PC-9 (cell line): ENCODE results near the gene HSP90AB1. TPM values are rescaled to one million over a fixed set of nuclear protein-coding genes. Genes with fewer than 3 reads are reported as not detected.

ENCODE experiments used
- BruUV-seq: library from RNA; stranded (reverse); fragments of 400-500 nt; replicated peaks from 2 replicates; lab custom pipeline; 2021; lab: Mats Ljungman, UMichigan
- CTCF ChIA-PET: fragments of 300-600 bp; sonication (Branson Sonifier 250); formaldehyde crosslinking; loops from one replicate; lab custom pipeline; 2022; ENCODE audit warnings: antibody characterized with exemption; lab: Charles Lee
- POLR2A ChIA-PET: fragments of 300-600 bp; sonication (Branson Sonifier 250); formaldehyde crosslinking; loops from one replicate; lab custom pipeline; 2022; ENCODE audit warnings: antibody characterized with exemption; ENCODE audit not compliant: unreplicated experiment; lab: Charles Lee
- DNase-seq, 2 experiments: peaks; one replicate each; pipeline versions ENCODE4 v3.0.0 to v3.0.0-alpha.2; 2015 to 2022; ENCODE audit warnings: mixed read lengths in 1 of 2
- H2AFZ ChIP-seq: fragments of 200-600 bp; sonication (generic); 2 replicates; pipeline ENCODE4 v1.8.1; 2017; ENCODE audit warnings: antibody characterized with exemption
- H3F3A ChIP-seq: fragments of 200-600 bp; sonication (generic); 2 replicates; pipeline ENCODE4 v1.8.1; 2017; ENCODE audit warnings: antibody characterized with exemption, mild to moderate bottlenecking, low read depth; ENCODE audit not compliant: insufficient read depth
- H3K27ac ChIP-seq: fragments of 200-600 bp; sonication (generic); 2 replicates; pipeline ENCODE4 v1.6.1; 2016; ENCODE audit warnings: mixed run types
- H3K27me3 ChIP-seq: fragments of 200-600 bp; sonication (generic); 2 replicates; pipeline ENCODE4 v1.6.1; 2016; ENCODE audit warnings: low read depth, mixed run types; ENCODE audit not compliant: insufficient read depth
- H3K36me3 ChIP-seq: fragments of 200-600 bp; sonication (generic); 2 replicates; pipeline ENCODE4 v1.6.1; 2016; ENCODE audit warnings: low read depth, mixed run types
- H3K4me1 ChIP-seq: fragments of 200-600 bp; sonication (generic); replicated peaks from 2 replicates; pipeline ENCODE4 v1.6.1; 2016; ENCODE audit warnings: mixed run types; ENCODE audit not compliant: insufficient read depth
- H3K4me2 ChIP-seq: fragments of 200-600 bp; sonication (generic); 2 replicates; pipeline ENCODE4 v1.6.1; 2017; ENCODE audit warnings: mixed run types
- H3K4me3 ChIP-seq: fragments of 200-600 bp; sonication (generic); 2 replicates; pipeline ENCODE4 v1.6.1; 2016; ENCODE audit warnings: mixed run types
- H3K79me2 ChIP-seq: fragments of 200-600 bp; sonication (generic); 2 replicates; pipeline ENCODE4 v1.6.1; 2017; ENCODE audit warnings: low read depth, mixed run types
- H3K9me2 ChIP-seq: fragments of 200-600 bp; sonication (generic); 2 replicates; pipeline ENCODE4 v1.8.1; 2017; ENCODE audit warnings: mild to moderate bottlenecking; ENCODE audit not compliant: insufficient read depth
- H3K9me3 ChIP-seq: fragments of 200-600 bp; sonication (generic); 2 replicates; pipeline ENCODE4 v1.8.1; 2016; ENCODE audit warnings: low read depth; ENCODE audit not compliant: insufficient read depth
- H4K20me1 ChIP-seq: fragments of 200-600 bp; sonication (generic); 2 replicates; pipeline ENCODE4 v1.8.1; 2017; ENCODE audit not compliant: insufficient read depth
- CTCF ChIP-seq: fragments of 200-600 bp; sonication (generic); conservative IDR thresholded peaks from 2 replicates; pipeline ENCODE4 v1.6.1; 2017; ENCODE audit warnings: mixed run types, antibody characterized with exemption, mild to moderate bottlenecking, moderate library complexity
- EZH2 ChIP-seq: fragments of 200-600 bp; sonication (generic); IDR thresholded peaks from 2 replicates; pipeline ENCODE4 v1.8.0; 2017; ENCODE audit warnings: antibody characterized with exemption, low read depth
- intact Hi-C: fragments of 100-400 bp; cut with micrococcal nuclease; formaldehyde crosslinking; loops from one replicate; pipeline ENCODE4 v1.10.0; 2022; ENCODE audit not compliant: unreplicated experiment
- total RNA-seq: library from RNA; stranded (reverse); gene quantifications from 2 replicates; pipeline ENCODE4 v1.2.3, GENCODE V29; 2021

Gene HSP90AB1
- total RNA-seq, 1 experiment from 2014 or later: 1,136 TPM

GRCh38 chr6:44291841-44292240, 44.9 kb downstream of the HSP90AB1 start:
- ChIA-PET CTCF (no interaction called here), POLR2A (no interaction called here)
- Histone ChIP-seq H3K36me3 (no peaks in the 10 kb centered on the region), H3K4me2 (no peak overlapping the region), H3K9me2 (no peaks in the 10 kb centered on the region), H3K79me2 (no peaks in the 10 kb centered on the region), H3K27ac (no peak overlapping the region), H3K27me3 (peaks cover 79% of the 10 kb centered on the region), H3F3A (no peaks in the 10 kb centered on the region), H4K20me1 (no peaks in the 10 kb centered on the region), H3K9me3 (no peaks in the 10 kb centered on the region), H3K4me1 (no peaks in the 10 kb centered on the region), H3K4me3 (no peak overlapping the region), H2AFZ (no peak overlapping the region)
- TF ChIP-seq CTCF (no peak), EZH2 (no peak)
- intact Hi-C loops: no loop called here
- DNase-seq: no peak
- BruUV-seq: no TSS peak

DNA sequence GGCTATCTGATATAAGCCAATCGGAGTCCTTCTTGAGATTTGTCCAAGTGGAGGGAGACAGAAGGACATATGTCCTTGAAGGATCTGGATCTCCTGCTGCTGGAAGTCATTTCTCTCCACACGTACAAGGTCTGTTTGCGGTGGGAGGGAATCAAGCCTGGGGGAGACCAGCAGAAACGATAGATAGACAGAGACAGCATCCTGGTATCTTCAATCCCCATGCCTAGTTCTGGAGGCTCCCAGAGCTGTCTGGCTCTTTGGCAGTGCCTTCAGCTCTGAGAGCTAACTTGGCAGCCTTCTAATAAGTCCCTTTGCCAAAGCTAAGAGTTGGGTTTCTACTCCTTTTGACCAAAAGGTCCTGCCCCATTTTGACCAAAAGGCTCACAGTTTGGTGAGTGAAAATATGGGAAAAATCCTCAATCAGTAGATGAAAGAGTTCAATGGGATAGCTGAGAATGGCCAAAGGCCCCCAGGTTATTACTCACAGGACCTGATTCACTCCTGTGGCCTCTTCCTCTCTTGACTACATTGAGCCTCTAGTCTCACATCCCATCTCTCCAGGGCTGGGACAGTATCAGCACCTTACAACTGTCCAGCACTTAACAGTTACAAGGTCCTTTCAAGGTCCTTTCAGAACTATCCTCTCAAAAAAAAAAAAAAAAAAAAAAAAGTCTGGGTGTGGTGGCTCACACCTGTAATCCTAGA, 45.9 kb downstream of the HSP90AB1 start:
- Histone ChIP-seq H3K9me2 (no peaks in the 10 kb centered on the region), H3K4me1 (no peaks in the 10 kb centered on the region), H3K79me2 (no peaks in the 10 kb centered on the region), H3K9me3 (no peaks in the 10 kb centered on the region), H3K4me2 (no peak overlapping the region), H3K36me3 (no peaks in the 10 kb centered on the region), H3K27ac (no peak overlapping the region), H3F3A (0 out of 2 replicates have a peak, but pooled peaks cover under 1% of the 10 kb centered on the region), H3K4me3 (no peak overlapping the region), H2AFZ (no peak overlapping the region), H3K27me3 (peaks cover 74% of the 10 kb centered on the region), H4K20me1 (no peaks in the 10 kb centered on the region)
- ChIA-PET CTCF (no interaction called here), POLR2A (interaction anchor here (0.7 kb wide), 1 partner anchor 1169 kb away, joined by 3 read pairs; no protein-coding TSS in a partner anchor)
- intact Hi-C loops: no loop called here
- no peak for DNase-seq
- BruUV-seq: no TSS peak
- TF ChIP-seq EZH2 (no peak), CTCF (no peak)

DNA sequence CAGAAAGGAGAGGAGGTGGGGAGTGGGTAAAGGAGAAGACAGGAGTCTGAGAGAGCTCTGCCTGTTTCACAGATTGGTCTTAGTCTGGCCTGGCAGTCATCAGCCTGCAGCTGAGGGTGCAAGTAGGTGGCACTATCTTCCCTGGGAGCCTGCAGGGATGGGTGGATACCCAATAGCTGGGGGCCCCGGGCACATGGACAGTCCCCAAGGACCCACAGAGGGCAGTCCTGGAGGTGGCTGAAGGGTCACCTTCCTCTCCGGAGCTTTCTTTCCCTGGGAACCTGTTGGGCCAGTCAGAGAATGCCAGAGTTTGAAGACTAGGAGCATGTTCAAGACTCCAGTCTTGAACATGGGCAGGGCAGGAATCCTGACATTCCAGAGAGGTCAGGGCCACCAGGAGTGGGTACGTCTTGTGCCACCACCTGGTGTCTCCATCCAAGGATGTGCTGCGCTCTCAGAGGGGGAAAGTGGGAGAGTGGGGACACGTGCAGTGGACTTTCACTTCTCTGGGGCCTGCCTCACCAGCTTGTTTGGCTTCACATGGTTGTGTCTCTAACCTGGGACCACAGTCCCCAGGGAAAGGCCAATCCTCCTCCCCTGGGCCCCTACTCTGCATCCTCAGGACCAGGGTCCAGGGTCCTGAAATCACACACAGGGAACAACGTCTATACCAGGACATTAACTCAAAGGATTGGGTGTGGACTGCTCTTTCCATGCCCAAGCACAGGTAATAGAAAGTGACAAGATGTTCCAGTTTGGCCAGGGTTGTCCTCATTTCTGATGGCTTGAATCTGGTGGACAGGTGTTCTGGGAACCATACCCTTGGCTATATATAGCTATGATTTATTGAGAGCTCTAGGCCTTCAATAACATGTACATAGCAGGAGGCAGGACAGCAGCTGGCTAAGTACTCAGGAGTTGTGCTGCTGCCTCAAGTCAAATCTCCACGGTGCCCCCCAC, 48.2 kb downstream of the HSP90AB1 start:
- Histone ChIP-seq H3K36me3 (no peaks in the 10 kb centered on the region), H3K4me3 (no peak overlapping the region), H3K4me1 (no peaks in the 10 kb centered on the region), H3F3A (0 out of 2 replicates have a peak, but pooled peaks cover 5% of the 10 kb centered on the region), H3K9me2 (no peaks in the 10 kb centered on the region), H2AFZ (no peak overlapping the region), H3K9me3 (no peaks in the 10 kb centered on the region), H3K27ac (no peak overlapping the region), H3K27me3 (peaks cover 56% of the 10 kb centered on the region), H3K79me2 (no peaks in the 10 kb centered on the region), H3K4me2 (no peak overlapping the region), H4K20me1 (no peaks in the 10 kb centered on the region)
- TF ChIP-seq EZH2 (no peak), CTCF (no peak)
- ChIA-PET POLR2A (interaction anchor here (0.7 kb wide), 1 partner anchor 93 kb away, joined by 4 read pairs; no protein-coding TSS in a partner anchor), CTCF (interaction anchor here (0.6 kb wide), 2 partner anchors 12 to 17 kb away, joined by 3 to 13 read pairs; no protein-coding TSS in a partner anchor)
- no peak for DNase-seq
- BruUV-seq: no TSS peak
- intact Hi-C loops: no loop called here
